Suppressor macrophage treated with lipopolysaccharide for 1 hour (primary cell): ENCODE data around the gene RPS16.

Experiments
- DNase-seq, 3 donors: peaks; one replicate each; pipeline ENCODE4 v3.0.0-alpha.2; 2020 to 2022

RPS16 gene

DNA sequence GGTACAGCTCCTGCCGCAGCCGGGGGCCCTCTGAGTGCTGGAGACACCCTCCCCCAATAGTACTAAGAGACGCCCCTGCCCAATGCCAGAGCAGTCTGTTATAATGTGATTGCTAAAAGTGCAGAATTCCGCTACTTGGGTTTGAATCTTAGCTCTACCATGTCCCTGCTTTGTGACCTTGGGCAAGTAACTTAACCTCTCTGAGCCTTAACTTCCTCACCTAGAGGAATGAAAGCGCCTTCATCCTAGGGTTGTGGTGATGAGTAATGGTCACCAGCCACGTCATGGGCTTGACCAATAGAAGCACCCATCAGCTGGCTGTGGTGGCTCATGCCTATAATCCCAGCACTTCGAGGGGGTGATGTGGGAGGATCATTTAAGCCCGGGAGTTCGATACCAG lies 16.7 kb downstream of the RPS16 start:
- DNase-seq = peak in 1 of 3 donors; percentile 40

- no peak for DNase-seq
Measured at GRCh38 chr19:39417463-39418181, 18.1 kb downstream of the RPS16 start.

GRCh38 chr19:39416152-39417120 lies 19.3 kb downstream of the RPS16 start:
- DNase-seq = no peak

- DNase-seq = no peak
Measured at GRCh38 chr19:39415111-39416046, 20.4 kb downstream of the RPS16 start.

DNA sequence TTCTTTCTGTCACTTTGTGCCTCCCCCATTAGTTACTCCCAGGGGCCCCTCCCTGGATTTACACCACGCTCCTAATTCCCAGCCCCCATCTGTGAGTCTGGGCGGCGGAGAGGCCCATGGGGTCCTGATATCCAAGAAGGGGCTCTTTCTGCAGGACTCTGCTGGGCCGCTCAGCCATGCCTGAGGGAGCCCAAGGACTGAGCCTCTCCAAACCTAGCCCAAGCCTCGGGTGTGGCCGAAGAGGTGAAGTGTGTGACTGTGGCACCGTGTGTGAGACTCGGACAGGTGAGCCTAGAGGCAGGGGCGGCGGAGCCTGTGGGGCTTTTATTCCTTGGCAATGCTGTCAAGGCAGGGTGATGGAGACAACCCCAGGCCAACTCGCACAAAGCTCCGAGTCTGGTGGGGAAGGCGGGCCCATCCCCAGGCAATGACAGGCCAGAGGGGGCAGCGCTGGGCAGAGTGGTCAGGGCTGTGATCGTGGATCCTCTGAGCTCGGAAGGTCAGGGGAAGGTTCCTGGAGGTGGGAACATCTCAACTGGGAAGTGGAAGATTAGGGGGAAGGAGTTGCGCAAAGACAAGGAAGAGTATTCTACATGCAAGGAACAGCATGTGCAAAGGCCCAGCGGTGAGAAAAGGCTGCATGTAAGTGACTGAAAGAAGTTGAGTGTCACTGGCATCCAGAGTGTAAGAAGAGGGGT lies 21.7 kb downstream of the RPS16 start:
- DNase-seq = peak; percentile 33 to 64 (median 60)

- DNase-seq = peak in 1 of 3 donors; percentile 46
Measured at GRCh38 chr19:39413272-39413910, 22.4 kb downstream of the RPS16 start.

DNA sequence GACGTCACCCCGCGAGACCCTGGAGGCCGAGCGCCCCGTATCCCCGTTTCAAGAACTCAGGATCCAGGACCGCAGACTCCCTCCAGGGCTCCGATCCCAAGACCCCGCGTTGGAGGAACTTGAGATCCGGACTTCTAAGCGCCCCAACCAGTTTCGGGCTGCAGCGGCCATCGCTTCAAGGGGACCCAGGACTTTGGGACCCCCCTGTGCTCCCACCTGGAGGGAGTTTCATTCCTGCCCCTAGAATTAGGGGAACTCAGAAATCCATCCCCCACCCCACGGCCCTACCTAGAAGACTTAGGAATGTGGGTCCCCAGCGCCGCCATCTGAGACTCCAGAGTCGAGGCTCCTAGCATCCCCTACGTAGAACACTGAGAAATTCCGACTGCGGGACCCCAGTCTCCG lies 22.9 kb downstream of the RPS16 start:
- no peak for DNase-seq

GRCh38 chr19:39412100-39412866 lies 23.5 kb downstream of the RPS16 start, which contains the start of gene PLEKHG2:
Gene PLEKHG2 (plus strand): TSS chr19:39412669. CDS start chr19:39414087, 1,418 bp downstream.
- peak; percentile 97 to 100 (median 99) for DNase-seq

DNA sequence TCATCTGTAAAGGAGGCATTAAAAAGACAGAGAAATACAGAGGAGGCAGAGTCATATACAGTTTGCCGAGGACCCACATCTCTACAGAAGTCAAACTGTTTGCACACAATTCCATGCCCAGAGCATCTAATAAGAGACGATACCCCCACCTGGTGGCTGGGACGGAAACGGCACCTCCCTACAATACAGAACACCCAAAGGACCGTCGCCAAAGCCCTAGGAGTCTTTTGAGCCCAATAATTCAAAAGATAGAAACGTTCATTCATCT lies 24.0 kb downstream of the RPS16 start:
- DNase-seq = peak; percentile 94 to 97 (median 97)

DNA sequence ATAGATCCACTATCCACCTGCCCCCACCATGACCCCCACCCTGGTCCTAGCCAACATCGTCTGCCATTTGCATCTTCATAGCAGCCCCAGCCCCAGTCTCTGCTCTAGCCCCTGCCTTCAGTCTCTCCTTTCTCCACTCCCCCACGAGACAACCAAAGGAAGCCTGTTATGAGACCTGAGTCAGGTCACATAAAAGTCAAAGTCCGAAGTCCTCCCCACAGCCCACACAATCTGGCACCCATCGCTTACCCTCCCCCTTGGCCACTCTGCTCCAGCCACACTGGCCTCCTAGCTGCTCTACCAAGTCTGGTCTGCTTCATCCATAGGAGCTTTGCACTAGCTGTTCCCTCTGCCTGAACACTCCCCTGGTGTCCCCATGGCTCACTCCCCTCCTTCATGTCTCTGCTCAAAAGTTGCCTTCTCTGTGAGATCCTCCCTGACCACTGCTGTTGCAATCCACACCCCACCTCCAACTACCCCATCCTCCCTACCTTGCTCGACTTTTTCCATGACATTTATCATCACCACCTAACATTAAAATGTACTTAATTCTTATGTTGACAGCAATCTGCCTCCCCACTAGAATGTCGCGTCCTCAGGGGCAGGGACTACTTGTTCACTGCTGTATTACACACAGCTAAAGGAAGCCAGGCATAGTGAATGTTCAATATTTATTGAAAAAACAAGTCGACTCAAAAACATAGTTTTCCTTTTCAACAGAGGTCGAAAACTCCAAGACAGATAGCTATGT lies 24.5 kb downstream of the RPS16 start:
- DNase-seq = peak; percentile 51 to 65 (median 61)

GRCh38 chr19:39410831-39411080 lies 25.0 kb downstream of the RPS16 start:
- no peak for DNase-seq

DNA sequence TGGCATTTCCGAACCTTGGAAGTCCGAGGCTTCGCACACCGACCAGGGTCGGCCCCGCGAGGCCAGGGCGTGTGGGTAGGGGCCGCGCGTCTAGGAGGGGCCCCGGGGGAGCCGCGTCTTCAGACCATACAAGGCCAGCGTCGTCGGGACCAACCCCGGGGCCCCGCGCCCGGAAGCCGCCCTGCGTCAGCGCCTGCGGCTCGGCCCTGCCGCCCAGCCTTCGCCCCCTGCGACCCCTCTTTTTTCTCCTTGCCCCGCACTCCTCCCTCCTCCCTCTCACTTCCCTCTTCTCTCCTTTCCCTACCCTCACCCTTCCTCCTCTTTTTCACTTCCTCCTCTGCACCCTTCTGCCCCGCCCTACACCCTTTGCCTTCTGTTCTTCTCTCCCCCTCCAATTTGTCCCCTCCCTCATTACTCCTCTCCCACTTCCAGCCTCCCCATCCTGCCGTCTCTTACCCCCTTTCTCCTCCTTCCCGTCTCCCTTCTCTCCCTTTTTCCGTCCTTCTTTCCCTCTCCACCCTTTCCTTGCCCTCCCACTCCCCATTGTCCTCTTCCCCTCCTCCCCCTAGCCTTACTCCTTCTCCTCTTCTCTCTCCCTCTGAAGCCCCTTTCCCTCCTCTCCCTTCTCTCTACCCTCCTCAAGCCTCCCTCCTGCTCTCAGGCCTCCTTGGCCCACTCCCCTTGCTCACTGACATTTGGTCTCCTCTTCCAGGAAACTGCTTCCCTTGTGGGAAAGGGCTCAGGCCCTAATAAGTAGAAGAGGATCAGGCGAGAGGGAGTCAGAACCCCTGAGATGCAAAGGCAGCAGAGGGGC lies 25.5 kb downstream of the RPS16 start:
- peak; percentile 83 to 91 (median 84) for DNase-seq

DNA sequence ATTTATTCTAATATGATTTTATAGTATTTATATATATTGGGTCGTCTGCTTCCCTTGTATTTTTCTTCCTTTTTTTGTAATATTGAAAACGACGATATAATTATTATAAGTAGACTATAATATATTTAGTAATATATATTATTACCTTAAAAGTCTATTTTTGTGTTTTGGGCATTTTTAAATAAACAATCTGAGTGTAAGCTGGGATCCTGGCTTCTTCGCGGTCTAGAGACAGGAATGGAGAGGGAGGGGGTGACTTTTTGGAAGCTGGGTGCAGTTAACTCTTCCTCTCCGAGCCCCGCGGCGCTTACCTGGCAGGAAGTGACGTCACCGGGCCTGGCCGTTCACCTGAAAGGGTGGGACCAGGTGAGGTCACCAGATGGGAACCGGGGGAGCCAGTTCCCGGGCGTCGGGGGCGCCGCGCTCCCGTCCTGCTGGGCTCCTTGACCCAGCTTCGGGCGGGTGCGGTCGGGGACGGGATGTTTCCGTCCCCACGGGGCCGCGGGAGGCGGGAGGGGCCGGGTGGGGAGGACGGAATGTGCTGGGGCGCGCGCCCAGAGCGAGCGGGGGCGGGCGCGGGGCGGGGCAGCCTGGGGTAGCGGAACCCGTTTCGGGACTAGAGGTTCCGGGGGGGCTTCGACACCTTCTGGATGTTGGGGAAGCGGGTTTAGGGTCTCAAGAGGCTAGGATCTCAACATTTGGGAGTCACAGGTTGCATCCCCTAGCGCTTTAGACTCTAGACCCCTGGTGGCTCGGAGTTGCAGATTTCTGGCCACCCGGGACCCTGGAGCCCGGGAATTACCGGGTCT lies 26.3 kb downstream of the RPS16 start:
- peak; percentile 80 to 96 (median 91) for DNase-seq

DNA sequence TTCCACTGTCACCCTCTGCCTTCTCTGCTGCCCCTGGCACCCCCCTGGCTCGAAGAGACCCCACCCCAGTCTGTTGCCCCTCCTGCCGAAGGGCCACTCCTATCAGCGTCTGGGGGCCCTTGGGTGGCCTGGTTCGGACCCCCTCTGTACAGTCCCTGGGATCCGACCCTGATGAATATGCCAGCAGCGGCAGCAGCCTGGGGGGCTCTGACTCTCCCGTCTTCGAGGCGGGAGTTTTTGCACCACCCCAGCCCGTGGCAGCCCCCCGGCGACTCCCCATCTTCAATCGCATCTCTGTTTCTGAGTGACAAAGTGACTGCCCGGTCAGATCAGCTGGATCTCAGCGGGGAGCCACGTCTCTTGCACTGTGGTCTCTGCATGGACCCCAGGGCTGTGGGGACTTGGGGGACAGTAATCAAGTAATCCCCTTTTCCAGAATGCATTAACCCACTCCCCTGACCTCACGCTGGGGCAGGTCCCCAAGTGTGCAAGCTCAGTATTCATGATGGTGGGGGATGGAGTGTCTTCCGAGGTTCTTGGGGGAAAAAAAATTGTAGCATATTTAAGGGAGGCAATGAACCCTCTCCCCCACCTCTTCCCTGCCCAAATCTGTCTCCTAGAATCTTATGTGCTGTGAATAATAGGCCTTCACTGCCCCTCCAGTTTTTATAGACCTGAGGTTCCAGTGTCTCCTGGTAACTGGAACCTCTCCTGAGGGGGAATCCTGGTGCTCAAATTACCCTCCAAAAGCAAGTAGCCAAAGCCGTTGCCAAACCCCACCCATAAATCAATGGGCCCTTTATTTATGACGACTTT lies 27.1 kb downstream of the RPS16 start:
- peak; percentile 58 to 66 (median 62) for DNase-seq

DNA sequence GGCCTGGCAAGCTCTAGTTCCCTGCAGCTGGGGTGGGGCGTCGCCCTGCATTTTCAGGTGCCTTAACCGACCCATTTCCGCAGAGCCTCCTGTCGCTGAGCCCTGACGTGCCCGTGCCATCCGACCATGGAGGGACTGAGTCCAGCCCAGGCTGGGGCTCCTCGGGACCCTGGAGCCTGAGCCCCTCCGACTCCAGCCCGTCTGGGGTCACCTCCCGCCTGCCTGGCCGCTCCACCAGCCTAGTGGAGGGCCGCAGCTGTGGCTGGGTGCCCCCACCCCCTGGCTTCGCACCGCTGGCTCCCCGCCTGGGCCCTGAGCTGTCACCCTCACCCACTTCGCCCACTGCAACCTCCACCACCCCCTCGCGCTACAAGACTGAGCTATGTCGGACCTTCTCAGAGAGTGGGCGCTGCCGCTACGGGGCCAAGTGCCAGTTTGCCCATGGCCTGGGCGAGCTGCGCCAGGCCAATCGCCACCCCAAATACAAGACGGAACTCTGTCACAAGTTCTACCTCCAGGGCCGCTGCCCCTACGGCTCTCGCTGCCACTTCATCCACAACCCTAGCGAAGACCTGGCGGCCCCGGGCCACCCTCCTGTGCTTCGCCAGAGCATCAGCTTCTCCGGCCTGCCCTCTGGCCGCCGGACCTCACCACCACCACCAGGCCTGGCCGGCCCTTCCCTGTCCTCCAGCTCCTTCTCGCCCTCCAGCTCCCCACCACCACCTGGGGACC lies 27.9 kb downstream of the RPS16 start:
- peak; percentile 58 to 67 (median 59) for DNase-seq

GRCh38 chr19:39407410-39407659 lies 28.4 kb downstream of the RPS16 start:
- no peak for DNase-seq
